Measurements from ENCODE around the gene MYBPC3. TPM values are rescaled to one million over a fixed set of nuclear protein-coding genes. Genes with fewer than 3 reads are reported as not detected.

MYBPC3 gene
- polyA plus RNA-seq, 3 donors: 0.03 to 7.8 TPM; not detected in 1

GRCh38 chr11:47392546-47393162 is 40.2 kb upstream of the MYBPC3 start:
- H3K27ac Mint-ChIP-seq: peak overlapping the region; percentile 99 to 100 (median 100)
- peaks cover 86 to 88% of the 10 kb centered on the region in 2 donors for H3K4me1 ChIP-seq (ENCODE audit: control insufficient read depth in 1 of 2, insufficient read depth in 2 of 2, low read length in 2 of 2)
- intact Hi-C loops (cut with micrococcal nuclease): loop anchor here in 1 of 2 donors (1.0 kb wide), 1 partner anchor 17 kb away; no protein-coding TSS in a partner anchor

DNA sequence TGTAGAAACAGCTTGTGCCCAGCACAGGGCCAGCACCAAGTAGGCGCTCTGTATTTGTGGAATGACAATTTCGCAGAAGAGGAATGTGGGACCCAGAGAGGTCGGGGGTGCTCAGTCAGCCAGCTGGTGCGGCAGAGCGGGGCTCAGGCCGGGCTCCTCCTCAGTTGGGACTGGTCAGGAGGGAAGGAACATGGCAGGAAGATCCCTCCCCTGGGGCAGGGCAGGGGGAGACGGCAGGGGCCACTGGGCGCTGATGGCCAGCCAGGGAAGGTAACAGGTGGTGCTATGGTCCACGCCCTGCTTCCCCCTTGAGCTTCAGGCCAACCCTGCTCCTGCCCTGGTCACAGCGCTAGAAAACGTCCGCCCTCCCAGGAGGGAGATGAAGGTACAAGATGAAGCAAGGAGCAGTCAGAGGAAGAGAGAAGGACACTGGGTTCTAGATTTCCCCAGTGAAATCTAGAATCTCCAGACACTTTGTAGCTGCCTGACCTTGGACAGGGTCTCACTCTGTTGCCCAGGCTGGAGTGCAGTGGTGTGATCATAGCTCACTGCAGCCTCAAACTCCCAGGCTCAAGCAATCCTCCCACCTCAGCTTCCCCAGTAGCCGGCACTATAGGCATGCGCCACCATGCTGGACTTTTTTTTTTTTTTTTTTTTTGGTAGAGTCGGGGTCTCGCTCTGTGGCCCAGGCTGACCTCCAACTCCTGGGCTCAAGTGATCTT is 39.4 kb upstream of the MYBPC3 start:
- TF ChIP-seq, protein P1, sequence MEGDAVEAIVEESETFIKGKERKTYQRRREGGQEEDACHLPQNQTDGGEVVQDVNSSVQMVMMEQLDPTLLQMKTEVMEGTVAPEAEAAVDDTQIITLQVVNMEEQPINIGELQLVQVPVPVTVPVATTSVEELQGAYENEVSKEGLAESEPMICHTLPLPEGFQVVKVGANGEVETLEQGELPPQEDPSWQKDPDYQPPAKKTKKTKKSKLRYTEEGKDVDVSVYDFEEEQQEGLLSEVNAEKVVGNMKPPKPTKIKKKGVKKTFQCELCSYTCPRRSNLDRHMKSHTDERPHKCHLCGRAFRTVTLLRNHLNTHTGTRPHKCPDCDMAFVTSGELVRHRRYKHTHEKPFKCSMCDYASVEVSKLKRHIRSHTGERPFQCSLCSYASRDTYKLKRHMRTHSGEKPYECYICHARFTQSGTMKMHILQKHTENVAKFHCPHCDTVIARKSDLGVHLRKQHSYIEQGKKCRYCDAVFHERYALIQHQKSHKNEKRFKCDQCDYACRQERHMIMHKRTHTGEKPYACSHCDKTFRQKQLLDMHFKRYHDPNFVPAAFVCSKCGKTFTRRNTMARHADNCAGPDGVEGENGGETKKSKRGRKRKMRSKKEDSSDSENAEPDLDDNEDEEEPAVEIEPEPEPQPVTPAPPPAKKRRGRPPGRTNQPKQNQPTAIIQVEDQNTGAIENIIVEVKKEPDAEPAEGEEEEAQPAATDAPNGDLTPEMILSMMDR (IDR thresholded peaks at IDR 0.05): no peak
- intact Hi-C loops (cut with micrococcal nuclease): no loop called here
- WGBS (ENCODE audit: insufficient coverage): 66% methylated on average over 13 of the region's 16 CpGs
- peak in 1 of 3 donors; percentile 24 for DNase-seq
- Histone ChIP-seq H3K27me3 (ENCODE audit: control insufficient read depth in 2 of 2, insufficient read depth in 2 of 2, low read length in 2 of 2) (no peaks in the 10 kb centered on the region), H3K36me3 (replicated peaks in 1 of 2; ENCODE audit: control insufficient read depth in 1 of 2, insufficient read depth in 2 of 2, low read length in 2 of 2) (peaks cover 0 to 8% of the 10 kb centered on the region in 2 donors), H3K4me1 (ENCODE audit: control insufficient read depth in 1 of 2, insufficient read depth in 2 of 2, low read length in 2 of 2) (peaks cover 94 to 96% of the 10 kb centered on the region in 2 donors), H3K4me3 (replicated peaks in 1 of 3; ENCODE audit: low read depth in 2 of 3, low read length in 3 of 3) (peak overlapping the region in 1 of 3 experiments; percentile 65), H3K79me2 (ENCODE audit: insufficient read depth, low read length) (peaks cover 86% of the 10 kb centered on the region), H3K9me3 (replicated peaks in 1 of 2; ENCODE audit: control insufficient read depth in 1 of 2, insufficient read depth in 1 of 2, low read length in 2 of 2) (no peaks in the 10 kb centered on the region), H2AFZ (ENCODE audit: insufficient read depth, low read depth, low read length, poor library complexity, severe bottlenecking) (no peak overlapping the region), H3K9ac (ENCODE audit: insufficient read depth, low read length, poor library complexity, severe bottlenecking) (peak overlapping the region; percentile 99), H3K27ac (ENCODE audit: low read depth in 1 of 2, low read length in 2 of 2) (peak overlapping the region; percentile 98 to 100), H3K4me2 (replicated peaks; ENCODE audit: extremely low read depth, low read length, poor library complexity, severe bottlenecking) (peak overlapping the region; percentile 79), H4K20me1 (ENCODE audit: insufficient read depth, low read length) (no peaks in the 10 kb centered on the region)
- Mint-ChIP-seq H3K36me3 (peaks cover 20 to 59% of the 10 kb centered on the region in 2 donors), H3K4me3 (peak overlapping the region; percentile 62 to 64), H3K27ac (peak overlapping the region; percentile 99 to 100 (median 100)), H3K9me3 (peaks cover 0 to 2% (median 0%) of the 10 kb centered on the region in 7 donors), H3K4me1 (peaks cover 83% of the 10 kb centered on the region), H3K27me3 (ENCODE audit: low read depth in 3 of 3) (peaks cover 0 to 3% (median 0%) of the 10 kb centered on the region in 3 donors)

More at GRCh38 chr11:47392546-47393162, 40.2 kb upstream of the MYBPC3 start:
- TF ChIP-seq, protein P1 (IDR thresholded peaks at IDR 0.05): no peak
- H3K4me2 ChIP-seq (replicated peaks; ENCODE audit: extremely low read depth, low read length, poor library complexity, severe bottlenecking): peak overlapping the region; percentile 79
- Mint-ChIP-seq H3K27me3 (ENCODE audit: low read depth in 3 of 3) (peaks cover 0 to 3% (median 0%) of the 10 kb centered on the region in 3 donors), H3K4me3 (peak overlapping the region; percentile 80 to 90), H3K9me3 (peaks cover 0 to 2% (median 0%) of the 10 kb centered on the region in 7 donors), H3K36me3 (peaks cover 20 to 55% of the 10 kb centered on the region in 2 donors), H3K4me1 (peaks cover 76% of the 10 kb centered on the region)
- peaks cover 79% of the 10 kb centered on the region for H3K79me2 ChIP-seq (ENCODE audit: insufficient read depth, low read length)
- 25% methylated on average over 14 of the region's 14 CpGs for WGBS (ENCODE audit: insufficient coverage)
- H3K9me3 ChIP-seq (replicated peaks in 1 of 2; ENCODE audit: control insufficient read depth in 1 of 2, insufficient read depth in 1 of 2, low read length in 2 of 2): no peaks in the 10 kb centered on the region
- H3K4me3 ChIP-seq (replicated peaks in 1 of 3; ENCODE audit: low read depth in 2 of 3, low read length in 3 of 3): peak overlapping the region in 1 of 3 experiments; percentile 65
- H3K27ac ChIP-seq (ENCODE audit: low read depth in 1 of 2, low read length in 2 of 2): peak overlapping the region; percentile 98 to 100
- peak in 1 of 3 donors; percentile 64 for DNase-seq
- H3K27me3 ChIP-seq (ENCODE audit: control insufficient read depth in 2 of 2, insufficient read depth in 2 of 2, low read length in 2 of 2): no peaks in the 10 kb centered on the region
- peak overlapping the region; percentile 99 for H3K9ac ChIP-seq (ENCODE audit: insufficient read depth, low read length, poor library complexity, severe bottlenecking)
- H4K20me1 ChIP-seq (ENCODE audit: insufficient read depth, low read length): no peaks in the 10 kb centered on the region
- H3K36me3 ChIP-seq (replicated peaks in 1 of 2; ENCODE audit: control insufficient read depth in 1 of 2, insufficient read depth in 2 of 2, low read length in 2 of 2): peaks cover 0 to 8% of the 10 kb centered on the region in 2 donors
- H2AFZ ChIP-seq (ENCODE audit: insufficient read depth, low read depth, low read length, poor library complexity, severe bottlenecking): no peak overlapping the region

Data from CD14-positive monocyte (primary cell).